ENCODE results near the gene RPL28. TPM values are rescaled to one million over a fixed set of nuclear protein-coding genes. Genes with fewer than 3 reads are reported as not detected.

RPL28 gene
- total RNA-seq, 1 donor from 2014 or later, result 229 TPM

- Histone ChIP-seq H3K36me3 (ENCODE audit: control insufficient read depth in 3 of 3, insufficient read depth in 3 of 3, low read length in 3 of 3) (no peaks in the 10 kb centered on the region), H3K4me1 (ENCODE audit: control insufficient read depth in 3 of 3, insufficient read depth in 3 of 3, low read length in 3 of 3) (peaks cover 0 to 4% (median 0%) of the 10 kb centered on the region in 3 donors), H3K9me3 (ENCODE audit: control insufficient read depth in 3 of 3, low read length in 3 of 3) (no peaks in the 10 kb centered on the region), H3K27me3 (ENCODE audit: control insufficient read depth in 3 of 3, insufficient read depth in 3 of 3, low read length in 3 of 3) (peaks cover 70 to 77% (median 74%) of the 10 kb centered on the region in 3 donors), H3K9ac (ENCODE audit: low read depth in 1 of 3, low read length in 3 of 3) (no peak overlapping the region), H3K4me3 (ENCODE audit: low read length in 3 of 3) (no peak overlapping the region), H3K27ac (ENCODE audit: low read depth, low read length) (no peak overlapping the region)
Observed at GRCh38 chr19:55372316-55373081, 13.2 kb upstream of the RPL28 start.

DNA sequence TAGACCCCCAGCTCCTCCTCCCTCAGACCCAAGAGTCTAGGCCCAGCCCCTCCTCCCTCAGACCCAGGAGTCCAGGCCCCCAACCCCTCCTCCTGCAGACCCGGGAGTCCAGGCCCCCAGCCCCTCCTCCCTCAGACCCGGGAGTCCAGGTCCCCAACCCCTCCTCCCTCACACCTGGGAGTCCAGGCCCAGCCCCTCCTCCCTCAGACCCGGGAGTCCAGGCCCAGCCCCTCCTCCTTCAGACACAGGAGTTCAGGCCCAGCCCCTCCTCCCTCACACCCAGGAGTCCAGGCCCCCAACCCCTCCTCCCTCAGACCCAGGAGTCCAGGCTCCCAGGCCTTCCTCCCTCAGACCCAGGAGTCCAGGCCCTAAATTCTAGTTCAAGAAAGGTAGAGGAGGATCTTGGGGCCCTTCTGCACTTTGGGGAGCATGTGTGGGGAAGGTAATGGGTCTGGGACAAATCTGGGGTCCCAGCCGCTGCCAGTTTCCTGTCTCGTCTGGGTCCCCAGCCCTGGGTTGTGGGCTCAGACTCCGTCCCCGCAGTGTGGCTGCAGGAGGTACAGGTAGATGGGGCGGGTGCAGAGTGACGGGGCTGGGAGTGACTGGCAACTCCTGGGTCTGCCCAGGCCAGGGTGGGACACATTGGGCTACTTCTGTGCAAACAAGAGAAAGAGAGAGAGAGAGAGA, 12.3 kb upstream of the RPL28 start:
- Histone ChIP-seq H3K27ac (ENCODE audit: low read depth, low read length) (no peak overlapping the region), H3K27me3 (ENCODE audit: control insufficient read depth in 3 of 3, insufficient read depth in 3 of 3, low read length in 3 of 3) (peaks cover 64 to 77% (median 75%) of the 10 kb centered on the region in 3 donors), H3K9me3 (ENCODE audit: control insufficient read depth in 3 of 3, low read length in 3 of 3) (no peaks in the 10 kb centered on the region), H3K36me3 (ENCODE audit: control insufficient read depth in 3 of 3, insufficient read depth in 3 of 3, low read length in 3 of 3) (no peaks in the 10 kb centered on the region), H3K4me3 (ENCODE audit: low read length in 3 of 3) (no peak overlapping the region), H3K9ac (ENCODE audit: low read depth in 1 of 3, low read length in 3 of 3) (no peak overlapping the region), H3K4me1 (ENCODE audit: control insufficient read depth in 3 of 3, insufficient read depth in 3 of 3, low read length in 3 of 3) (peaks cover 0 to 4% (median 0%) of the 10 kb centered on the region in 3 donors)

DNA sequence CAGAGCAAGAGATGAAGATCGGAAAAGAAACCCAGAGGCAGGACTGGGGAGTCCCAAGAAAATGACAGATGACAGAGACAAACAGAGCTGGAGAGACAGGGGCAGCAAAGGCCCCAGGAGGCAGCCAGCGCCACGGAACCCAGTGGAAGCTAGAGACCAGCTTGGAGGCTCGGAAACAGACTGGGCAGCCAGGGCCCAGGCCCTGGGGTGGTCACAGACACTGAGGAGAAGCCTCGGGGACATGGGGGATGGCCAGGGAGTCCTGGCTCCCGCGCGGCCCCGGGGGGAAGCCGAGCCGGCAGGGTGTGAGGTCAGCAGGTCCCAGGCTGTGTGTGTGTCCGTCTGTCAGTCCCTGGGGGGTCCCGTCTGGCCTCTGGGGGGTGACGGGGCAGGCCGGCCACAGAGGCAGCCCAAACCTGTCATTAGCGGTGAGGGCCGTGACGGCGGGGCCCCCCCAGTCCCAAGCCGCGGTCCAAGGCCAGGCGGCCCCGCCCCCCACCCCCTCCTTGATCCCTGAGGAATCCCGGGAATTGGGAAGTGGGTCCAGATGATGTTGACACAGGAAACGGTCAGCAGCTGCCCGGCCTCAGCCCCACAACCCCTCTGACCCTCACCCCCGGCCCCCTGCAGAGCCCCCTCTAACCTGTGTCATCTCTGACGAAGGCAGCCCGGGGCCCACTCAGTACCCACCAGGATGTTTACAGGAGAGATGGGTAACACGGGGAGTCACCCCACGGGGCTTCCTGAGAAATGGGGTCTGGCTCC, 11.6 kb upstream of the RPL28 start:
- Histone ChIP-seq H3K9me3 (ENCODE audit: control insufficient read depth in 3 of 3, low read length in 3 of 3) (no peaks in the 10 kb centered on the region), H3K27me3 (ENCODE audit: control insufficient read depth in 3 of 3, insufficient read depth in 3 of 3, low read length in 3 of 3) (peaks cover 57 to 70% (median 70%) of the 10 kb centered on the region in 3 donors), H3K4me1 (ENCODE audit: control insufficient read depth in 3 of 3, insufficient read depth in 3 of 3, low read length in 3 of 3) (peaks cover 0 to 4% (median 0%) of the 10 kb centered on the region in 3 donors), H3K4me3 (ENCODE audit: low read length in 3 of 3) (no peak overlapping the region), H3K27ac (ENCODE audit: low read depth, low read length) (no peak overlapping the region), H3K36me3 (ENCODE audit: control insufficient read depth in 3 of 3, insufficient read depth in 3 of 3, low read length in 3 of 3) (no peaks in the 10 kb centered on the region), H3K9ac (ENCODE audit: low read depth in 1 of 3, low read length in 3 of 3) (no peak overlapping the region)

DNA sequence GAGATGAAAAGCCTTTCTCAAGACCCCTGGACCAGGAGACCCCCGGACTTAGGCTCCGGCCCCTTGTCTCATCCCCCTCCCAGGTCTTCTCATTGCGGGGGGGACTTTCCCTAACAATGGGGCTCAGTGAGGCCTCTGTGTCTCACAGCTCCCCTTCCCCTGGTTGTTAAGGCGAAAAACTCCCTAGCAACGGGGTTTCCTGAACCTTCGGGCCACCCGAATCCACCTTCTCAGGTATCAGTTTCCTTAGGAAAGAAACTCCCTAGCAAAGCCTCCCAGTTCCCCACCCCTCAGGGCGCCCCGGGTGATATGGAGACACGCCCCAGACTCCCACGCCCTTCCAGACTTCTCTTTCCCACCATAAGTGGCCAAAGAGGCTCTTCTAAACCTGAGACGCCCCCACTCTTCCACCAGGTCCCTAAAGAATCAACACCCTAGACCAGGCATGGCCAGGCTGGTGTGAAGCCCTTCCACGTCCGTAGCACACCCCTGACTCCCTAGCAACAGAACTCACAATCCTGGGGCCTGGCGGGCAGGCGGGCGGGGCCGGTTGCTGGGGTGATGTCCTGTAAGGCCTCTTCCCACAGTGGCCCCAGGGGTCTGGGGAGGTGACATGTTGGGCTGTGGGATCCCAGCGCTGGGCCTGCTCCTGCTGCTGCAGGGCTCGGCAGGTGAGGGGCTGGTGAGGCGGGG, 9.3 kb upstream of the RPL28 start, which contains the start of gene TMEM190:
TMEM190 (plus strand) TSS at position 586 of the 693 bp plus-strand sequence; CDS start at position 614, 28 bp downstream.
- no peak within 1 kb of the TSS for H3K9ac ChIP-seq (ENCODE audit: low read depth in 1 of 3, low read length in 3 of 3)
- H3K27me3 ChIP-seq (ENCODE audit: control insufficient read depth in 3 of 3, insufficient read depth in 3 of 3, low read length in 3 of 3), result peaks cover 43 to 53% (median 53%) of the 10 kb centered on the region in 3 donors

DNA sequence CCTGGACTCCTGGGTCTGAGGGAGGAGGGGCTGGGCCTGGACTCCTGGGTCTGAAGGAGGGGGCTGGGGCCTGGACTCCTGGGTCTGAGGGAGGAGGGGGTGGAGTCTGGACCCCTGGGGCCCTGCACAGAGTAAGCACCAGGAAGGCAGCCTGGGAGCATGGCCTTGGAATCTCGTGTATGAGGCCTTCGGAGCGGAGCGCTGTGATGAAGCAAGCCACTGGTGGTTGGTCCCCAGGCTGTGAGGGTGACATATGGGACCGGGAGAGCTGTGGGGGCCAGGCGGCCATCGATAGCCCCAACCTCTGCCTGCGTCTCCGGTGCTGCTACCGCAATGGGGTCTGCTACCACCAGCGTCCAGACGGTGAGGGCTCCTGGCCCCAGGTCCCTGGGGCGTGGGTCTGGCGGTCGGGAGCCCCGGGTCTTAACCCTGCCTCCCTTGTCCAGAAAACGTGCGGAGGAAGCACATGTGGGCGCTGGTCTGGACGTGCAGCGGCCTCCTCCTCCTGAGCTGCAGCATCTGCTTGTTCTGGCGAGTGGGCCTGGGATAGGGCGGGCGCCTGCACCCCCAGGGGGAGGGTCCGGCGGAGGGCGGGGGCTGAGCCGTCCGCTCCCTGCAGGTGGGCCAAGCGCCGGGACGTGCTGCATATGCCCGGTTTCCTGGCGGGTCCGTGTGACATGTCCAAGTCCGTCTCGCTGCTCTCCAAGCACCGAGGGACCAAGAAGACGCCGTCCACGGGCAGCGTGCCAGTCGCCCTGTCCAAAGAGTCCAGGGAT, 8.2 kb upstream of the RPL28 start:
- H3K27me3 ChIP-seq (ENCODE audit: control insufficient read depth in 3 of 3, insufficient read depth in 3 of 3, low read length in 3 of 3), result peaks cover 33 to 45% (median 44%) of the 10 kb centered on the region in 3 donors
- H3K36me3 ChIP-seq (ENCODE audit: control insufficient read depth in 3 of 3, insufficient read depth in 3 of 3, low read length in 3 of 3), result no peaks in the 10 kb centered on the region
- H3K4me1 ChIP-seq (ENCODE audit: control insufficient read depth in 3 of 3, insufficient read depth in 3 of 3, low read length in 3 of 3), result peaks cover 0 to 2% (median 0%) of the 10 kb centered on the region in 3 donors
- H3K9ac ChIP-seq (ENCODE audit: low read depth in 1 of 3, low read length in 3 of 3), result no peak overlapping the region
- H3K27ac ChIP-seq (ENCODE audit: low read depth, low read length), result no peak overlapping the region
- H3K9me3 ChIP-seq (ENCODE audit: control insufficient read depth in 3 of 3, low read length in 3 of 3), result no peaks in the 10 kb centered on the region
- H3K4me3 ChIP-seq (ENCODE audit: low read length in 3 of 3), result no peak overlapping the region

More for the DNA sequence above, 9.3 kb upstream of the RPL28 start, which contains the start of gene TMEM190:
- Histone ChIP-seq H3K9me3 (ENCODE audit: control insufficient read depth in 3 of 3, low read length in 3 of 3) (no peaks in the 10 kb centered on the region), H3K4me1 (ENCODE audit: control insufficient read depth in 3 of 3, insufficient read depth in 3 of 3, low read length in 3 of 3) (peaks cover 0 to 2% (median 0%) of the 10 kb centered on the region in 3 donors), H3K27ac (ENCODE audit: low read depth, low read length) (no peak within 1 kb of the TSS), H3K4me3 (ENCODE audit: low read length in 3 of 3) (no peak within 1 kb of the TSS), H3K36me3 (ENCODE audit: control insufficient read depth in 3 of 3, insufficient read depth in 3 of 3, low read length in 3 of 3) (no peaks in the 10 kb centered on the region)

DNA sequence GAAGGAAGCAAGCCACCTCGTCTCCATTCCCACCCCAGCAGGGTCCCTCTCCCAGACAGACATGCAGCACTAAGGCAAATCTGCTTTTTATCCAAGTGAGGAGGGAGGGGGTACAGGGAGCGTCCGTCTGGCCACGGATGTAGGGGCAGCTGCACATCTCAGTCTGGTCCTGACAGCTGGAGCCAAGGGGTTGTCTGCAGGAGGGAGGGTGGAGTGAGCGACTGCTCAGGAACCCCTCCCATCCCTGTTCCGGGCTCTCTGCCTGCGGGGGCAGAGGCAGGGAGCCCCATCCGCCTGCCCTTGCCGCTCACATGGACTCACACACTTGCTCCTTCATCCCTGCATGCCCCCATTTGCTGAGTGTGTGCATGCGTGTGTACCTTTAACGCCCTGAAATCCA, 6.6 kb upstream of the RPL28 start:
- no peak overlapping the region for H3K27ac ChIP-seq (ENCODE audit: low read depth, low read length)
- no peak overlapping the region for H3K4me3 ChIP-seq (ENCODE audit: low read length in 3 of 3)
- no peaks in the 10 kb centered on the region for H3K36me3 ChIP-seq (ENCODE audit: control insufficient read depth in 3 of 3, insufficient read depth in 3 of 3, low read length in 3 of 3)
- H3K4me1 ChIP-seq (ENCODE audit: control insufficient read depth in 3 of 3, insufficient read depth in 3 of 3, low read length in 3 of 3), result peaks cover 4 to 8% (median 5%) of the 10 kb centered on the region in 3 donors
- no peaks in the 10 kb centered on the region for H3K9me3 ChIP-seq (ENCODE audit: control insufficient read depth in 3 of 3, low read length in 3 of 3)
- H3K27me3 ChIP-seq (ENCODE audit: control insufficient read depth in 3 of 3, insufficient read depth in 3 of 3, low read length in 3 of 3), result peaks cover 22 to 33% (median 31%) of the 10 kb centered on the region in 3 donors
- no peak overlapping the region for H3K9ac ChIP-seq (ENCODE audit: low read depth in 1 of 3, low read length in 3 of 3)

DNA sequence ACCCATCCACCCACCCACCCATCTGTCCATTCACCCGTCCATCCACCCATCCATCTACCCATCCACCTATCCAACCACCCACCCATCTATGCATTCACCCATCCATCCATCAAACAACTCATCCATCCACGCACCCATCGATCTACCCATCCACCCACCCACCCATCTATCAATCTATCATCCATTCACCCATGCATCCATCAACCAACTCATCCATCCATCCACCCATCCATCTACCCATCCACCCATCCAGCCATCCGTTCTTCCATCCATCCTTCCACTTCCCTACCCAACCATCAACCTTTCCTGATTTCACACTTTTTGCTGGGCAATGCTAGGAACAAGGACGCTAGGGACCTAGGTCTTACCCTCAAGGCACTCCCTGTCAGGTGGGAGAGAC, 3.7 kb upstream of the RPL28 start:
- Histone ChIP-seq H3K4me1 (ENCODE audit: control insufficient read depth in 3 of 3, insufficient read depth in 3 of 3, low read length in 3 of 3) (peaks cover 23 to 31% (median 25%) of the 10 kb centered on the region in 3 donors), H3K9ac (ENCODE audit: low read depth in 1 of 3, low read length in 3 of 3) (no peak overlapping the region), H3K36me3 (ENCODE audit: control insufficient read depth in 3 of 3, insufficient read depth in 3 of 3, low read length in 3 of 3) (peaks cover 0 to 2% (median 2%) of the 10 kb centered on the region in 3 donors), H3K4me3 (ENCODE audit: low read length in 3 of 3) (no peak overlapping the region), H3K9me3 (ENCODE audit: control insufficient read depth in 3 of 3, low read length in 3 of 3) (no peaks in the 10 kb centered on the region), H3K27me3 (ENCODE audit: control insufficient read depth in 3 of 3, insufficient read depth in 3 of 3, low read length in 3 of 3) (peaks cover 5 to 12% (median 11%) of the 10 kb centered on the region in 3 donors), H3K27ac (ENCODE audit: low read depth, low read length) (no peak overlapping the region)

GRCh38 chr19:55382522-55383054, 3.1 kb upstream of the RPL28 start:
- Histone ChIP-seq H3K27me3 (ENCODE audit: control insufficient read depth in 3 of 3, insufficient read depth in 3 of 3, low read length in 3 of 3) (peaks cover under 1 to 7% (median 7%) of the 10 kb centered on the region in 3 donors), H3K36me3 (ENCODE audit: control insufficient read depth in 3 of 3, insufficient read depth in 3 of 3, low read length in 3 of 3) (peaks cover 5 to 8% (median 8%) of the 10 kb centered on the region in 3 donors), H3K4me3 (ENCODE audit: low read length in 3 of 3) (no peak overlapping the region), H3K9ac (ENCODE audit: low read depth in 1 of 3, low read length in 3 of 3) (peak overlapping the region in 1 of 3 donors; percentile 38), H3K9me3 (ENCODE audit: control insufficient read depth in 3 of 3, low read length in 3 of 3) (no peaks in the 10 kb centered on the region), H3K27ac (ENCODE audit: low read depth, low read length) (no peak overlapping the region), H3K4me1 (ENCODE audit: control insufficient read depth in 3 of 3, insufficient read depth in 3 of 3, low read length in 3 of 3) (peaks cover 29 to 36% (median 31%) of the 10 kb centered on the region in 3 donors)

All from skeletal muscle tissue (tissue), 4 donors.